CD4-positive, alpha-beta T cell treated with Interleukin-2 at 100 ng/mL for 4 hours (primary cell): Measurements from ENCODE around the gene KCNE1.
"Not testable (repeated sequence)": the region's sequence is repeated elsewhere in the genome, so short reads cannot be mapped to it uniquely, and the experiment has no call there.

Experiments used
- DNase-seq: peaks from one replicate; pipeline ENCODE4 v3.0.0-alpha.2; 2020; ENCODE audit warnings: low spot score

KCNE1 gene

GRCh38 chr21:34417448-34418077 lies 94.4 kb downstream of the KCNE1 start:
- DNase-seq: not testable (repeated sequence)

GRCh38 chr21:34407294-34407693 lies 104.7 kb downstream of the KCNE1 start:
- DNase-seq: not testable (repeated sequence)

GRCh38 chr21:34406676-34407075 lies 105.3 kb downstream of the KCNE1 start:
- DNase-seq: not testable (repeated sequence)

- DNase-seq: not testable (repeated sequence)
Observed at GRCh38 chr21:34406102-34406501, 105.9 kb downstream of the KCNE1 start.

GRCh38 chr21:34405686-34406085 lies 106.3 kb downstream of the KCNE1 start:
- DNase-seq: not testable (repeated sequence)

GRCh38 chr21:34404742-34405141 lies 107.3 kb downstream of the KCNE1 start:
- DNase-seq: not testable (repeated sequence)

- DNase-seq: not testable (repeated sequence)
Observed at GRCh38 chr21:34400522-34400921, 111.5 kb downstream of the KCNE1 start.
